ENCODE results near the gene TMEM97.
"Not testable (repeated sequence)": the region's sequence is repeated elsewhere in the genome, so short reads cannot be mapped to it uniquely, and the experiment has no call there.

TMEM97 gene

GRCh38 chr17:28338056-28338768 lies 19.2 kb downstream of the TMEM97 start:
- peak; percentile 60 for DNase-seq (ENCODE audit: low read depth)

- not testable (repeated sequence) for DNase-seq (ENCODE audit: low read depth)
Measured at GRCh38 chr17:28338769-28339212, 19.8 kb downstream of the TMEM97 start.

GRCh38 chr17:28339431-28339830 lies 20.4 kb downstream of the TMEM97 start:
- DNase-seq (ENCODE audit: low read depth), result no peak

GRCh38 chr17:28340374-28340773 lies 21.4 kb downstream of the TMEM97 start:
- no peak for DNase-seq (ENCODE audit: low read depth)

- DNase-seq (ENCODE audit: low read depth), result no peak
Measured at GRCh38 chr17:28341516-28341915, 22.5 kb downstream of the TMEM97 start.

GRCh38 chr17:28342313-28342712 lies 23.3 kb downstream of the TMEM97 start:
- DNase-seq (ENCODE audit: low read depth), result no peak

GRCh38 chr17:28343491-28343932 lies 24.5 kb downstream of the TMEM97 start:
- DNase-seq (ENCODE audit: low read depth), result no peak

GRCh38 chr17:28344011-28344410 lies 25.0 kb downstream of the TMEM97 start:
- DNase-seq (ENCODE audit: low read depth), result no peak

GRCh38 chr17:28344435-28344901 lies 25.5 kb downstream of the TMEM97 start:
- DNase-seq (ENCODE audit: low read depth), result no peak

- peak; percentile 37 for DNase-seq (ENCODE audit: low read depth)
Measured at GRCh38 chr17:28345419-28346198, 26.6 kb downstream of the TMEM97 start.

- DNase-seq (ENCODE audit: low read depth), result no peak
Measured at GRCh38 chr17:28346199-28346580, 27.2 kb downstream of the TMEM97 start.

GRCh38 chr17:28346746-28347246 lies 27.8 kb downstream of the TMEM97 start:
- no peak for DNase-seq (ENCODE audit: low read depth)

- DNase-seq (ENCODE audit: low read depth), result peak; percentile 94
Measured at GRCh38 chr17:28347261-28347891, 28.4 kb downstream of the TMEM97 start.

GRCh38 chr17:28348979-28349378 lies 30.0 kb downstream of the TMEM97 start:
- DNase-seq (ENCODE audit: low read depth), result no peak

GRCh38 chr17:28350271-28350670 lies 31.3 kb downstream of the TMEM97 start:
- DNase-seq (ENCODE audit: low read depth), result no peak

- peak; percentile 89 for DNase-seq (ENCODE audit: low read depth)
Measured at GRCh38 chr17:28357061-28357900, 38.3 kb downstream of the TMEM97 start, which contains the start of gene POLDIP2. TSS of gene POLDIP2 (minus strand) at chr17:28357527. CDS start at chr17:28357448, 79 bp downstream.

GRCh38 chr17:28357901-28358197 lies 38.8 kb downstream of the TMEM97 start:
- no peak for DNase-seq (ENCODE audit: low read depth)

- no peak for DNase-seq (ENCODE audit: low read depth)
Measured at GRCh38 chr17:28363186-28363585, 44.2 kb downstream of the TMEM97 start.

- no peak for DNase-seq (ENCODE audit: low read depth)
Measured at GRCh38 chr17:28363776-28364650, 45.0 kb downstream of the TMEM97 start.

GRCh38 chr17:28364665-28365363 lies 45.8 kb downstream of the TMEM97 start, which contains the start of gene SEBOX:
TSS of gene SEBOX (minus strand) at chr17:28365199. CDS start at chr17:28365151, 48 bp downstream.
- no peak for DNase-seq (ENCODE audit: low read depth)
